ENCODE data around the gene C2orf78.
"Not testable (repeated sequence)": the region's sequence is repeated elsewhere in the genome, so short reads cannot be mapped to it uniquely, and the experiment has no call there.

The C2orf78 gene, protein sequence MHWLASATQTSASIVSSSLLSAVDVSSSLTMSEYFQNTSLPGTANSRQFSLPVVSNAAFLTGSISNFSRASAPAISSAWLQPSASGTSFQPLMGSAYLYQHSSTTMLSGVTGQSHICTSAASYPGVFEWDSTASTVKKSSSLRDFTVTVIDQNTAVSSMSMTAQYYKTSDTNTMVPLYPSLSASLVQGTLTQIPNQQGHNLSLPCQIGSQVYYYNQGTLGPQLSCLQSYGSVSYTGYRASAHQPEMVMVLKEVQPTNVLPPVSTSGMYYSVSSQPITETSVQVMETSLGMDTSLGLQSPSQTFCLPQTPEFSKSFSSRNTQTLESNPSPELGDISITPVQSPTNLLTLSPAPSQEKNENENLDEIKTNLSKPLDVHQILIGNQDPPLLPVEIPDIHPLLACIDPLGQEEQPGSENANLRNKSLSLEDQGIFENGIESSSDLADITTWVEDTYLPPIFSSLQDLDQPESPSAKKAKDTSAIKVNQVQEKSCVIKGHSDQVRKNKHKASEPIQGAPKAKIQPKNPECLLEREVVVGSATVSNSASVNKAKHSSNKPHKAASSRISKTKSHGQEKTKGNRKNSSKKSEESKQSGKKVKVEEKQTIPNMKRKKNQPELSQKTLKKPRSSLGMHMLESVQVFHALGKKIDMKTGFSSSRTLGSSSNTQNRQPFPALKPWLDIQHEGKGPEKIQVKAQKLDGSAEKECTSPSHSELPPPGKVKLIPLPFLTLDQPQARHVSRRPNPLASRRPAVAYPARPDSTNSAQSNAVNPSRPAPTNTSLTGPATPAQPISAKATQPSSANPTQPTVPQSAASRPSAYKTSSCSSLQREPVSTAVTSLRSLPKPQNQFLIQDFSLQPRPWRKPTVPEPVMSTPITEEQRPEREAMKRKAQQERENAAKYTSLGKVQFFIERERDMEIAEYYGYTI
- total RNA-seq = 0 reads per million in 3 experiments

DNA sequence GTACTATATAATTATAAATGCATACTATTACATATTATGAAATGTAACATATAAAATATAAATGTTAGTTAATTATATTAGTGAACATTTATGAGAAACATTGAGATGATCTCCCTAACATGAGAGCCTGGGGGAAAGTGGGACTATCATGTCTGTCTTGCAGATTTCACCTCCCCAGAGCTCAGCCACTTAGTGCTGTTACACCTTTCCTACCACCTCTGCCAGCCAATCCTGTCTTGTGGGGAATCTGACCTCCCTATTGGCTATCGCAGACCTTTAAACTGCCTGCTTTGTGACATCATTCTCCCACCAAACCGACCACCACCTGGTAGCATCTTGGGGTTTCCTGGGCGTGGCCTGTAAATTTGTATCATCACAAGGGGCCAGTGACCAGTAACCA lies at the start of gene C2orf78:
Gene C2orf78 (plus strand): TSS at position 301 of the 400 bp plus-strand sequence. CDS start 127 bp downstream, outside the sequence.
- DNase-seq = not testable (repeated sequence)

GRCh38 chr2:73736378-73736777 lies 47.6 kb upstream of the C2orf78 start:
- DNase-seq = no peak

- DNase-seq = peak; percentile 93
These were observed 46.9 kb upstream of the C2orf78 start, which contains the start of gene TPRKB for GRCh38 chr2:73736855-73737779. TPRKB (minus strand) TSS chr2:73737345; CDS start chr2:73734569, 2,776 bp downstream.

DNA sequence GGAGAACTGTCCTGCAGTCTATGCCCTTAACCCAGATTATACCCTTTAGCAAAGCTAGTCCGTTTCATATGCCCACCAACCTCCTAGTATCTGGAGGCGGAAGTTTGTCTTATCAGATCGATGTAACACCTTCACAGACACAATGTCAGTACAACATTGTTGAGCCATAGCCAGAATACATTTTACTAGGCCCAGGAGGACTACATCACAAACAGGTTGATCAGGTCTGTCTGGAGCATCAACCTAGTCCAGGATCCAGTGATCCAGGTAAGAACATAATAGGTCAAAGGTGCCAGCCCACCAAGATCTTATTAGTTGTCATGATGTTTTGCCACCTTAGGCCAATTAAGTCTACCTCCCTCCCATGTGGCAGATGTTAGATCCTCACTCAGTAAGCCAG lies 44.9 kb upstream of the C2orf78 start:
- no peak for DNase-seq

DNA sequence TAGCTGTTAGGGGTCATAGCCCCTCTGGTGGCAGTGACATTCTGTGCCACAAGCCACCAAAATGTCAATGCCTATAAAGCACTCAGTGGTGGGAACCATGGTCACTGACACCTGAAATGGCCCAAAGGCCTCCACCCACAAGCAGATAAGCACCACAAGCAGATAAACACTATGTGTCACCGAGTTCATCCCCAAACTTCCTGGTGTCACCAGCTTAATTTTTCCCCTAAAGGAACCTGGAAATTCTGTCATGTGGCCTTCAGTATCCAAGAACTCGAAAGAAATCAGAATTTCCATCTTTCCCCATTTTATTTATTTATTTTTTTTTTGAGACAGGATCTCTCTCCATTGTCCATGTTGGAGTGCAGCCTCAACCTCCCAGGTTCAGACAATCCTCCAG lies 43.2 kb upstream of the C2orf78 start:
- no peak for DNase-seq

DNA sequence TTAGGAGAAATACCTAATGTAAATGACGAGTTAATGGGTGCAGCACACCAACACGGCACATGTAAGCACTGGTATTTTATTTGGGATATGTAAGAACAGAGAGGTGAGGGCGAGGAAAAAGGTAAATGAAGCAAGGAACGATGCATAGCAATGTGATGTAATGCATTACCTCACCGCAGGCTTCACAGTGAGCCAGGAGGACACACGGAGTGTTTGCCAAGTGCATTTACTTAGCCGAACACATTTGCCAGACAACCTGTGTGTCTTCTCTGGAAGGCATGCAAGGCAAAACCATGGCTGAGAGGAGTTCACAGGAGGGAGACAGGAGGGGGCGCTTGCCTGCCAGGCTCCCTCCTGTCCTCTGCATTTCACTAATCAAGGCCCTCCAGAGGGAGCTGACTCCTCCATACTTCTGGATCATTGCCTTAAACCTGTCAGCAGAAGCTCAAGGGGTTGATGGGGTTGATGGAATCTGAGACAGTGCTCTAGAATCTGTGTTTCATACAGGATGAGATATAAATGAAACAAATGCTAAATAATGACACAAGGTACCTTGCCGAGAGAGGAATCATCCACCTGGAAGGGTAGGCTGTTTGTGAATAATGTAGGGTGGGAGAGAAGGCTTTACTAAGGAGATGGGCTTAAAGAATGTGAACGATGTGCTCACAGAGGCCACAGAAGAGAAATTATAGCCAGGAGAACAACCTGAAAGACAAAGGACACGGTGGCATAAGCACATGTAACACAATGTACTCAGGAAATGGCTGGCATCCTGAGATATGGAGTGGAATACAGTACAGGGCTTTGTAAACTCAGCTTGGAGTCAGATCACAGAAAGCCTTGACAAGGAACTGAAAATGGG lies 37.7 kb upstream of the C2orf78 start:
- DNase-seq = no peak

DNA sequence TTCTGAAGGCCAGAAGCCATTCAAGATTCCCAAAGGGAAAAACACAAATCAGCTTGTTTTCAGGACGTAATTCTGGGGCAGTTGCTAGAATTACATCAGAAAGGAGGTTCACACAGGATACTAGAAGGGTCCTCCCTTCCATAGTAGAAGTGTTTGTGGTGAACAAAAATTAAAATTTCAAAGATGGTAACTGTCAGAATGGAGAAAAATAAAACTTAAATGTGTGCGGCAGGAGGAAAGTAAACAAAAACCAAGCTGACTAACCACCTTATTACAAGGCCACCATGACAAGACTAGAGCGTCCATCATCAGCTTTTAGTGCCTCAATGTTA lies 37.1 kb upstream of the C2orf78 start:
- DNase-seq = no peak

DNA sequence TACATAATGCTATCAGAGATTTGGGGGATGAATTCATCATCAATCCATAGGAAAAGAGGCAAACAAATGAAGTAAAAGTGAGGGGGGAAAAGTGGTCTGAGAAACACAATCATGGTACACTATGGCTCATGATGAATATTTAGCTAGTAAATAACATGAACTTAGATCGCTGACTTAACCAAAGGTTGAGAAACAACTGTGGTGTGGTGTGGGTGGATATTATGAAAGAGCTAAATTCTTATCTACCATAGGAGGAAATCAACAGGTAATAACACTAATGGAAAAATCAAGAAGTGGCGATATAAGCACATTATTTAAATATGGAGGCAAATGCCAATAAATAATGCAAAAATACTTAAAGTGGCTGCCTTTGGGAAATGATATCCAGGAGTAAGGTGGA lies 34.7 kb upstream of the C2orf78 start:
- no peak for DNase-seq

GRCh38 chr2:73754332-73754731 lies 29.7 kb upstream of the C2orf78 start:
- not testable (repeated sequence) for DNase-seq

GRCh38 chr2:73759285-73759764 lies 24.7 kb upstream of the C2orf78 start:
- DNase-seq = no peak

DNA sequence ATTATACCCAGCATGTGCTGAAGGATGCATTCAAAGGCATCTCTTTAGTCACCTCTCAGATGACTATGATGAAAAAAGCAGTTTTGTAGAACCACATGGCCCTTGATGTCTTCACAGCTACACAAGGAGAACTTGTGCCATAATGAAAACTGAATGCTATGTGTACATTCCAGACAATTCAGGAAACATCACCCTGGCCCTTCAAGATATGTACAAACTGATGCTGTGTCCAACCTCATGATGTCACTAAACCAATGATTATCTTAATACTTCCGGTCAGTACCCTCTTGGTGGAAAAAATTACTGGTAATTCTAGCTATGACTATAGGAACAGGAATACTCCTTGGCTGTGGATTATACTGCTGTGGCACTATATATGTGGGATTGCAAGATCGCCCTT lies 24.1 kb upstream of the C2orf78 start:
- no peak for DNase-seq

- DNase-seq = no peak
These were observed 21.4 kb upstream of the C2orf78 start for GRCh38 chr2:73762571-73762970.

- no peak for DNase-seq
These were observed 19.0 kb upstream of the C2orf78 start for GRCh38 chr2:73764945-73765344.

DNA sequence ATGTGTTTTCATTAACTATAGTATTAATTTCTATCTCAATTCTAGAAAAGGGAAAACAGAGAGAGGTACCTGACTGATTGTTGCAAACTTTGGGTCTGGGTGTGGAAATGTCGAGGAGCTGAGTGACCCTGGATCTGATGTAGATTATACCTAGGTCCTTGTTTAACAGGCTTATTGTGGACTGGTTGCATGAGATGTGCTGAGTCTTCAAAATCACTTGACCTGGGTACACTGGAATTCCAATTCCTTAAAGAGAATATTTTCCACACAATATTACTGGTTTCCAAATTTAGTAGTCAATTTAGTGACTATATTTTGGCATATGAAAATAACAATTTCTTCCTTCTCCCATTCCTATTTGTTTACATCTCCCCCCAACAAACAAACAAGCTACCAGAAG lies 17.6 kb upstream of the C2orf78 start:
- no peak for DNase-seq

GRCh38 chr2:73766994-73767393 lies 17.0 kb upstream of the C2orf78 start:
- no peak for DNase-seq

GRCh38 chr2:73770725-73771124 lies 13.3 kb upstream of the C2orf78 start:
- DNase-seq = no peak

- no peak for DNase-seq
These were observed 11.2 kb upstream of the C2orf78 start for GRCh38 chr2:73772819-73773218.

DNA sequence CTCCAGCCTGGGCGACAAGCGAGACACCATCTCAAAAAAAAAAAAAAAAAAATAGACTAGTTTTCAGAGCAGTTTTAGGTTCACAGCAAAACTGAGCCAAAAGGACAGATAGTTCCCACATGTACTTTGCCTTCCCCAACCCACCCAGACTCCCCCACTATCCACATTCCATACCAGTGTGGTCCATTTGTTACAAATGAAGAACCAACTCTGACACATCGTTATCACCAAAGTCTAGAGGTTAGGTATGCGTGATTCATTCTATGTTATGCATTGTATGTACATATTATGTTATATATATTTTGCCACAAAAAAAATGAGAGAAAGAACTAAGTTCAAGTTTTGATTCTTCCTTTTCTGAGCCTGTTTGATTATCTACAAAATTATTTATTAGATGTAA lies 7.6 kb upstream of the C2orf78 start:
- DNase-seq = no peak

GRCh38 chr2:73776869-73777519 lies 7.0 kb upstream of the C2orf78 start:
- no peak for DNase-seq

DNA sequence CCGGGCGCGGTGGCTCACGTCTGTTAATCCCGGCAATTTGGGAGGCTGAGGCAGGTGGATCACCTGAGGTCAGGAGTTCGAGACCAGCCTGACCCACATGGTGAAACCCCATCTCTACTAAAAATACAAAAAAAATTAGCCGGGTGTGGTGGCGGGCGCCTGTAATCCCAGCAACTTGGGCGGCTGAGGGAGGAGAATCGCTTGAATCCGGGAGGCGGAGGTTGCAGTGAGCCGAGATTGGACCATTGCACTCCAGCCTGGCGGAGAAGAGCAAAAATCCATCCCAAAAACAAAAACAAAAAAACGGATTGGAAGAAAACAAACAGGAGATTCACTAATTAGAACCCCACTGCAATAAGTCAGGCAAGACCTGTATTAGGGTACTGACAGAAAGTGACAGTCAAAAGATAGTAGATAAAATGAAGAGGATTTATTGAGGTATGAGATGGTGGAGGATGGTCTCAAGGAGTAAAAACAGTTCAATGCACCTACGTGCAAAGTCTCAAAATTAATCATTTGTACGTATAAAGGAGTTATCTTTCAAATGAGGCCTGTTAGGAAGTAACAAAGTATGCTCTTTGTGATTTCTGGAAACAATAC lies 5.0 kb upstream of the C2orf78 start:
- not testable (repeated sequence) for DNase-seq
